Lower leg skin (tissue), 3 donors: Measurements from ENCODE around the gene MLH1.

Experiments used
- POLR2A ChIP-seq, 2 donors: fragments of 450-650 bp; IDR thresholded peaks; one replicate each; pipeline ENCODE4 v1.6.1; 2016 to 2017; ENCODE audit warnings: antibody characterized with exemption in 2 of 2, mild to moderate bottlenecking in 1 of 2, moderate library complexity in 1 of 2
- TF ChIP-seq, protein P1 (sequence below), 3 donors: fragments of 450-650 bp; IDR thresholded peaks; one replicate each; pipeline ENCODE4 v1.5.1; 2016; ENCODE audit warnings: antibody characterized with exemption in 3 of 3, mild to moderate bottlenecking in 3 of 3, moderate library complexity in 2 of 3

DNA sequence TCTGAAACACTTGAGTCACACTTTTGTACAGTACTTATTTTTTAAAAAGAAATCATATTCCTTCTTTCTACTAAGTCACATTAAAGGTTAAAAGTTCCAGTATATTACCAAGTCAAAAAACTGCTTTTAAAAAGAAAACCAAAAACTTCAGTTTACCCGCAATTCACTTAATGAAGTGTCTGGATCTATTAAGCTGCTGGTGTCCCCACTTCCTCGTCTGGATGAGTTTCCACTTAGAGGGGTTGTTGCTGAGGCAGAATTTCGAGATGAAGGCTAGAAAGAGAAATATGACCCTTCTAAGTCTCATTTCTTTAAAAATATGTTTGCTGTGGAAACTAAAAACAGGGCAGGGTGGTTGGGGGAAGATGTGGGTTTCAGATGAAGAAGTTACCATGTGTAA is 101.3 kb downstream of the MLH1 start:
- TF ChIP-seq, protein P1, sequence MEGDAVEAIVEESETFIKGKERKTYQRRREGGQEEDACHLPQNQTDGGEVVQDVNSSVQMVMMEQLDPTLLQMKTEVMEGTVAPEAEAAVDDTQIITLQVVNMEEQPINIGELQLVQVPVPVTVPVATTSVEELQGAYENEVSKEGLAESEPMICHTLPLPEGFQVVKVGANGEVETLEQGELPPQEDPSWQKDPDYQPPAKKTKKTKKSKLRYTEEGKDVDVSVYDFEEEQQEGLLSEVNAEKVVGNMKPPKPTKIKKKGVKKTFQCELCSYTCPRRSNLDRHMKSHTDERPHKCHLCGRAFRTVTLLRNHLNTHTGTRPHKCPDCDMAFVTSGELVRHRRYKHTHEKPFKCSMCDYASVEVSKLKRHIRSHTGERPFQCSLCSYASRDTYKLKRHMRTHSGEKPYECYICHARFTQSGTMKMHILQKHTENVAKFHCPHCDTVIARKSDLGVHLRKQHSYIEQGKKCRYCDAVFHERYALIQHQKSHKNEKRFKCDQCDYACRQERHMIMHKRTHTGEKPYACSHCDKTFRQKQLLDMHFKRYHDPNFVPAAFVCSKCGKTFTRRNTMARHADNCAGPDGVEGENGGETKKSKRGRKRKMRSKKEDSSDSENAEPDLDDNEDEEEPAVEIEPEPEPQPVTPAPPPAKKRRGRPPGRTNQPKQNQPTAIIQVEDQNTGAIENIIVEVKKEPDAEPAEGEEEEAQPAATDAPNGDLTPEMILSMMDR (IDR thresholded peaks at IDR 0.05): no peak
- no peak for TF ChIP-seq POLR2A (IDR thresholded peaks at IDR 0.05)
